ENCODE results near the gene GRB14.

Gene GRB14

GRCh38 chr2:164613321-164613982, 7.8 kb downstream of the GRB14 start:
- DNase-seq (ENCODE audit: low read depth in 2 of 2): no peak

- DNase-seq (ENCODE audit: low read depth in 2 of 2): no peak
Measured at GRCh38 chr2:164609790-164610189, 11.5 kb downstream of the GRB14 start.

- DNase-seq (ENCODE audit: low read depth in 2 of 2): no peak
Measured at GRCh38 chr2:164606557-164606956, 14.7 kb downstream of the GRB14 start.

- no peak for DNase-seq (ENCODE audit: low read depth in 2 of 2)
Measured at GRCh38 chr2:164605295-164605694, 16.0 kb downstream of the GRB14 start.

GRCh38 chr2:164600763-164601162, 20.5 kb downstream of the GRB14 start:
- DNase-seq (ENCODE audit: low read depth in 2 of 2): no peak

GRCh38 chr2:164599954-164600589, 21.2 kb downstream of the GRB14 start:
- DNase-seq (ENCODE audit: low read depth in 2 of 2): no peak

- no peak for DNase-seq (ENCODE audit: low read depth in 2 of 2)
Measured at GRCh38 chr2:164597983-164598382, 23.3 kb downstream of the GRB14 start.

GRCh38 chr2:164595031-164595430, 26.3 kb downstream of the GRB14 start:
- no peak for DNase-seq (ENCODE audit: low read depth in 2 of 2)

- no peak for DNase-seq (ENCODE audit: low read depth in 2 of 2)
Measured at GRCh38 chr2:164593959-164594358, 27.3 kb downstream of the GRB14 start.

GRCh38 chr2:164593541-164593940, 27.7 kb downstream of the GRB14 start:
- no peak for DNase-seq (ENCODE audit: low read depth in 2 of 2)

- DNase-seq (ENCODE audit: low read depth in 2 of 2): no peak
Measured at GRCh38 chr2:164589522-164589921, 31.8 kb downstream of the GRB14 start.

- DNase-seq (ENCODE audit: low read depth in 2 of 2): no peak
Measured at GRCh38 chr2:164581050-164581449, 40.2 kb downstream of the GRB14 start.

GRCh38 chr2:164574931-164575330, 46.4 kb downstream of the GRB14 start:
- DNase-seq (ENCODE audit: low read depth in 2 of 2): no peak

GRCh38 chr2:164570475-164570874, 50.8 kb downstream of the GRB14 start:
- no peak for DNase-seq (ENCODE audit: low read depth in 2 of 2)

- no peak for DNase-seq (ENCODE audit: low read depth in 2 of 2)
Measured at GRCh38 chr2:164569378-164569777, 51.9 kb downstream of the GRB14 start.

GRCh38 chr2:164568317-164568716, 53.0 kb downstream of the GRB14 start:
- no peak for DNase-seq (ENCODE audit: low read depth in 2 of 2)

GRCh38 chr2:164567335-164567989, 53.8 kb downstream of the GRB14 start:
- no peak for DNase-seq (ENCODE audit: low read depth in 2 of 2)

- no peak for DNase-seq (ENCODE audit: low read depth in 2 of 2)
Measured at GRCh38 chr2:164565359-164565758, 55.9 kb downstream of the GRB14 start.

- no peak for DNase-seq (ENCODE audit: low read depth in 2 of 2)
Measured at GRCh38 chr2:164562666-164563065, 58.6 kb downstream of the GRB14 start.

GRCh38 chr2:164561991-164562390, 59.3 kb downstream of the GRB14 start:
- no peak for DNase-seq (ENCODE audit: low read depth in 2 of 2)

- DNase-seq (ENCODE audit: low read depth in 2 of 2): no peak
Measured at GRCh38 chr2:164561416-164561815, 59.9 kb downstream of the GRB14 start.

GRCh38 chr2:164560902-164561301, 60.4 kb downstream of the GRB14 start:
- DNase-seq (ENCODE audit: low read depth in 2 of 2): no peak

GRCh38 chr2:164560181-164560792, 61.0 kb downstream of the GRB14 start:
- no peak for DNase-seq (ENCODE audit: low read depth in 2 of 2)

Measured in stimulated activated CD8-positive, alpha-beta memory T cell treated with anti-CD3 and anti-CD28 coated beads, Interleukin-2, amount 100 ng/mL, for 48 hours (primary cell).